H1 (cell line): ENCODE results near the gene RPL37A. TPM values are rescaled to one million over a fixed set of nuclear protein-coding genes. Genes with fewer than 3 reads are reported as not detected.

Experiments
- CTCF ChIA-PET: fragments of 300-600 bp; sonication (Branson Sonifier 250); formaldehyde crosslinking; loops from one replicate; lab custom pipeline; 2021; ENCODE audit not compliant: partially characterized antibody; lab: Charles Lee
- POLR2A ChIA-PET: fragments of 300-600 bp; sonication (Branson Sonifier 250); formaldehyde crosslinking; loops from one replicate; lab custom pipeline; 2021; ENCODE audit warnings: inconsistent platforms; ENCODE audit not compliant: partially characterized antibody; lab: Charles Lee
- DNase-seq, 2 experiments: peaks; one replicate each; pipeline versions ENCODE4 v3.0.0 to v3.0.0-alpha.2; 2010 to 2022; ENCODE audit warnings: low spot score in 2 of 2, low read depth in 1 of 2, mixed read lengths in 1 of 2
- FAIRE-seq: peaks from 2 replicates; lab custom pipeline; 2011; peaks lifted over from hg19 to GRCh38; lab: Jason Lieb, UNC
- H2AFZ ChIP-seq: 2 replicates; pipeline ENCODE4 v1.8.1; 2012; ENCODE audit warnings: low read length, inconsistent platforms
- H2AK5ac ChIP-seq: 2 replicates; pipeline ENCODE4 v1.6.1; 2013; ENCODE audit warnings: low read depth, low read length
- H2BK120ac ChIP-seq: replicated peaks from 2 replicates; pipeline ENCODE3; 2013; ENCODE audit warnings: low read depth, low read length, inconsistent platforms
- H2BK12ac ChIP-seq: 2 replicates; pipeline ENCODE4 v1.6.1; 2013; ENCODE audit warnings: low read depth, low read length
- H2BK15ac ChIP-seq: 2 replicates; pipeline ENCODE4 v1.6.1; 2013; ENCODE audit warnings: low read length
- H2BK20ac ChIP-seq: 2 replicates; pipeline ENCODE4 v1.6.1; 2013; ENCODE audit warnings: low read length
- H2BK5ac ChIP-seq: 2 replicates; pipeline ENCODE4 v1.6.1; 2013; ENCODE audit warnings: low read depth, low read length
- H3K14ac ChIP-seq: 2 replicates; pipeline ENCODE4 v1.6.1; 2013; ENCODE audit warnings: inconsistent platforms; ENCODE audit not compliant: insufficient read length
- H3K18ac ChIP-seq: 2 replicates; pipeline ENCODE4 v1.6.1; 2013; ENCODE audit warnings: low read length; ENCODE audit errors: extremely low read depth
- H3K23ac ChIP-seq: 2 replicates; pipeline ENCODE4 v1.6.1; 2013; ENCODE audit warnings: inconsistent platforms; ENCODE audit not compliant: insufficient read length
- H3K23me2 ChIP-seq: 2 replicates; pipeline ENCODE4 v1.6.1; 2013; ENCODE audit warnings: low read depth, low read length
- H3K27ac ChIP-seq: 2 replicates; pipeline ENCODE4 v1.6.1; 2011; ENCODE audit warnings: low read depth, low read length, inconsistent platforms
- H3K27me3 ChIP-seq, 4 experiments: replicated peaks in 1 of 4; 1 replicate in 1 of 4; 2 replicates in 3 of 4; pipeline versions ENCODE4 v1.6.1 to v1.8.1; 2011 to 2013; ENCODE audit warnings: low read length in 3 of 4, mild to moderate bottlenecking in 3 of 4, inconsistent platforms in 2 of 4, mixed read lengths in 2 of 4, moderate library complexity in 1 of 4; ENCODE audit not compliant: control insufficient read depth in 3 of 4, insufficient read depth in 3 of 4; ENCODE audit errors: extremely low read depth in 1 of 4
- H3K36me3 ChIP-seq, 4 experiments: 2 replicates each; pipeline versions ENCODE4 v1.6.1 to v1.8.1; 2011 to 2013; ENCODE audit warnings: mild to moderate bottlenecking in 4 of 4, low read length in 3 of 4, moderate library complexity in 2 of 4, control low read depth in 1 of 4, inconsistent platforms in 1 of 4; ENCODE audit not compliant: insufficient read depth in 4 of 4, control insufficient read depth in 2 of 4
- H3K4ac ChIP-seq: replicated peaks from 2 replicates; pipeline ENCODE3; 2013; ENCODE audit warnings: low read length, low read depth, mixed read lengths, inconsistent platforms; ENCODE audit not compliant: insufficient read length
- H3K4me1 ChIP-seq, 4 experiments: replicated peaks in 1 of 4; 1 replicate in 1 of 4; 2 replicates in 3 of 4; pipeline versions ENCODE4 v1.6.1 to v1.8.1; 2011 to 2013; ENCODE audit warnings: low read length in 3 of 4, inconsistent platforms in 2 of 4, mixed read lengths in 1 of 4; ENCODE audit not compliant: insufficient read depth in 4 of 4, control insufficient read depth in 3 of 4
- H3K4me2 ChIP-seq, 2 experiments: 2 replicates each; pipeline versions ENCODE4 v1.6.1 to v1.8.1; 2011 to 2013; ENCODE audit warnings: low read depth in 2 of 2, low read length in 2 of 2, control low read depth in 1 of 2, inconsistent platforms in 1 of 2, mild to moderate bottlenecking in 1 of 2; ENCODE audit not compliant: insufficient read depth in 1 of 2
- H3K4me3 ChIP-seq, 4 experiments: fragments of 200-600, 300-600 bp in 1 of 4; sonication (generic), shearing (Covaris generic), sonication (Bioruptor Twin) in 1 of 4; 2 replicates each; pipeline versions ENCODE4 v1.5.1 to v1.8.1; 2011 to 2016; ENCODE audit warnings: low read length in 4 of 4, low read depth in 3 of 4, control low read depth in 2 of 4, inconsistent platforms in 2 of 4, mild to moderate bottlenecking in 2 of 4, mixed read lengths in 1 of 4, moderate library complexity in 1 of 4; ENCODE audit not compliant: insufficient read depth in 2 of 4; ENCODE audit errors: extremely low read depth in 1 of 4
- H3K56ac ChIP-seq: replicated peaks from 2 replicates; pipeline ENCODE3; 2013; ENCODE audit warnings: low read depth, mild to moderate bottlenecking, mixed read lengths, low read length, inconsistent platforms; ENCODE audit not compliant: insufficient read length
- H3K79me1 ChIP-seq: 2 replicates; pipeline ENCODE4 v1.6.1; 2013; ENCODE audit warnings: low read depth, low read length, control low read depth
- H3K79me2 ChIP-seq, 2 experiments: 2 replicates each; pipeline versions ENCODE4 v1.6.1 to v1.8.1; 2012 to 2013; ENCODE audit warnings: low read length in 2 of 2, mild to moderate bottlenecking in 2 of 2, inconsistent platforms in 1 of 2; ENCODE audit not compliant: insufficient read depth in 2 of 2, control insufficient read depth in 1 of 2
- H3K9ac ChIP-seq, 4 experiments: replicated peaks in 1 of 4; 1 replicate in 1 of 4; 2 replicates in 3 of 4; pipeline versions ENCODE4 v1.6.1 to v1.8.1; 2011 to 2013; ENCODE audit warnings: low read depth in 3 of 4, low read length in 3 of 4, control low read depth in 2 of 4, mild to moderate bottlenecking in 2 of 4, moderate library complexity in 2 of 4, inconsistent platforms in 1 of 4; ENCODE audit errors: extremely low read depth in 1 of 4
- H3K9me3 ChIP-seq, 2 experiments: 2 replicates each; pipeline versions ENCODE4 v1.6.1 to v1.8.1; 2012 to 2013; ENCODE audit warnings: mild to moderate bottlenecking in 2 of 2, moderate library complexity in 2 of 2, control low read depth in 1 of 2, inconsistent platforms in 1 of 2, low read depth in 1 of 2, low read length in 1 of 2, mixed read lengths in 1 of 2; ENCODE audit not compliant: insufficient read depth in 2 of 2
- H4K20me1 ChIP-seq, 2 experiments: replicated peaks in 1 of 2; 2 replicates each; pipeline versions ENCODE3 to v1.8.1; 2011 to 2013; ENCODE audit warnings: inconsistent platforms in 2 of 2, low read length in 2 of 2, mild to moderate bottlenecking in 1 of 2; ENCODE audit not compliant: insufficient read depth in 2 of 2, control insufficient read depth in 1 of 2
- H4K5ac ChIP-seq: 2 replicates; pipeline ENCODE4 v1.6.1; 2013; ENCODE audit warnings: low read length, low read depth, mixed read lengths, inconsistent platforms; ENCODE audit not compliant: insufficient read length
- H4K8ac ChIP-seq: 2 replicates; pipeline ENCODE4 v1.8.0; 2013; ENCODE audit warnings: mild to moderate bottlenecking, moderate library complexity, low read length, inconsistent platforms; ENCODE audit not compliant: insufficient read depth; ENCODE audit errors: extremely low read depth
- H4K91ac ChIP-seq: replicated peaks from 2 replicates; pipeline ENCODE3; 2013; ENCODE audit warnings: low read length, mixed read lengths, inconsistent platforms; ENCODE audit not compliant: insufficient read length
- BCL11A ChIP-seq, 2 experiments: IDR thresholded peaks; one replicate each; pipeline ENCODE4 v1.6.1; 2011; ENCODE audit warnings: low read depth in 2 of 2, low read length in 2 of 2, mild to moderate bottlenecking in 2 of 2
- CEBPB ChIP-seq: IDR thresholded peaks from 2 replicates; pipeline ENCODE4 v1.6.1; 2012; ENCODE audit warnings: low read depth, low read length
- CTBP2 ChIP-seq: IDR thresholded peaks from 2 replicates; pipeline ENCODE4 v1.7.0; 2011; ENCODE audit warnings: borderline replicate concordance, mild to moderate bottlenecking, moderate library complexity, mixed read lengths, low read length; ENCODE audit not compliant: insufficient read depth, insufficient read length
- GTF2F1 ChIP-seq: IDR thresholded peaks from 2 replicates; pipeline ENCODE4 v1.6.1; 2012; ENCODE audit warnings: low read depth, low read length, improper control_type of control experiment, borderline replicate concordance
- HDAC6 ChIP-seq: IDR thresholded peaks from one replicate; pipeline ENCODE4 v1.7.1; 2012; ENCODE audit warnings: low read depth, mild to moderate bottlenecking, inconsistent platforms, low read length, moderate library complexity
- PHF8 ChIP-seq: fragments of 200-600 bp; sonication (generic); conservative IDR thresholded peaks from 2 replicates; pipeline ENCODE4 v1.7.1; 2012; ENCODE audit warnings: low read depth, mild to moderate bottlenecking, inconsistent platforms, low read length, moderate library complexity
- RBBP5 ChIP-seq: IDR thresholded peaks from 2 replicates; pipeline ENCODE4 v1.7.1; 2012; ENCODE audit warnings: low read depth, mild to moderate bottlenecking, inconsistent platforms, low read length, moderate library complexity, borderline replicate concordance
- SP1 ChIP-seq: IDR thresholded peaks from 2 replicates; pipeline ENCODE4 v1.6.1; 2011; ENCODE audit warnings: low read depth, low read length
- SP2 ChIP-seq: IDR thresholded peaks from 2 replicates; pipeline ENCODE4 v1.6.1; 2012; ENCODE audit warnings: mild to moderate bottlenecking, low read length, inconsistent platforms
- TAF7 ChIP-seq: optimal IDR thresholded peaks from 2 replicates; pipeline ENCODE3; 2011; ENCODE audit warnings: low read depth, mild to moderate bottlenecking, inconsistent platforms, low read length, moderate library complexity, borderline replicate concordance
- TBP ChIP-seq: IDR thresholded peaks from 2 replicates; pipeline ENCODE4 v1.6.1; 2011; ENCODE audit warnings: low read depth, low read length, improper control_type of control experiment
- WGBS, 2 experiments: shearing (Covaris generic) in 1 of 2; methylation state at CpG; one replicate each; pipeline versions ENCODE4 v1.1.6 to v1.1.7; 2013 to 2015; ENCODE audit warnings: low lambda C conversion rate in 2 of 2, mixed read lengths in 2 of 2, inconsistent platforms in 1 of 2, low coverage in 1 of 2, missing lambda C conversion rate in 1 of 2; ENCODE audit not compliant: insufficient replicate concordance in 2 of 2, insufficient coverage in 1 of 2, insufficient read length in 1 of 2; ENCODE audit errors: extremely low coverage in 1 of 2, missing lambda C conversion rate in 1 of 2; 5-methylcytosine and 5-hydroxymethylcytosine counted together
- polyA plus RNA-seq, 7 experiments: library from polyadenylated mRNA; depleted of rRNA in 3 of 7; stranded (reverse) in 5 of 7; unstranded in 2 of 7; fragments of >200 nt in 5 of 7; fragments of 200-250 nt in 2 of 7; gene quantifications; 1 replicate in 5 of 7; 2 replicates in 1 of 7; 4 replicates in 1 of 7; pipeline versions ENCODE4 v1.2.1 to v1.2.3, GENCODE V29; 2011 to 2013; ENCODE audit warnings: missing spikeins in 2 of 7, mixed read lengths in 2 of 7
- total RNA-seq: library from RNA; stranded (reverse); fragmentation: NEBNext Ultra II Directional; extraction: Animal tissue kit (Norgen Biotek cat#: 25700); gene quantifications from 2 replicates; pipeline ENCODE4 v1.2.1, GENCODE V29; 2021

The RPL37A gene
- total and polyA plus RNA-seq, 2 of the 8 experiments (the other 6 are each of a cell fraction or from before 2014, with no cell fraction given) = 1,737 to 3,180 TPM

DNA sequence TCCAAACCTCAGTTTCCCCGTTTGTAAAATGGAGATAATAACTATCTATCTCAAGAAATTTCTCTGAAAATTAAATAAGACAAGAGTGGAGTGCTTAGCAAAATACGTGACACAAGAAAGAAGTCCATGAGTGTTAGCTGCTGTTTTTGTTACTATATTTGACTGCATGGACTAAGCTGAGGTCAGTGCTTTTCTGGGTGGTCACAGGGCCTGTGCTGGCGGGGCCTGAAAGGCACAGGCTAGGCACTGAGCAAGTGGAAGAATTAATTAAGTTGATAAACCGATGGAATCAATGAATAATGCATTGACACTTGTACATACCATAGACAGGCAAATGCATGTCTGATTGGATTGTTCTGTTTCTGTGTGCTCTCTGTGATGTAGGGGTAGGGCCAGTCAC, 27.3 kb downstream of the RPL37A start:
- no peak for FAIRE-seq
- POLR2A ChIA-PET = interaction anchor here (0.5 to 1.1 kb wide), 3 partner anchors 22 to 110 kb away, joined by 3 to 4 read pairs (median 3); no protein-coding TSS in a partner anchor
- TF ChIP-seq CEBPB = no peak
- no peak for TF ChIP-seq PHF8
- TF ChIP-seq SP2 = no peak
- TF ChIP-seq BCL11A (IDR thresholded peaks at IDR 0.05; ENCODE audit: low read depth in 2 of 2, low read length in 2 of 2) = no peak
- TF ChIP-seq HDAC6 = no peak
- TF ChIP-seq CTBP2 = no peak
- TF ChIP-seq RBBP5 = no peak
- no peak for TF ChIP-seq GTF2F1
- no peak for TF ChIP-seq TBP
- TF ChIP-seq TAF7 = no peak
- no peak for TF ChIP-seq SP1

More for the DNA sequence above, 27.3 kb downstream of the RPL37A start:
- no peak overlapping the region for H3K56ac ChIP-seq
- CTCF ChIA-PET = interaction anchor here (1.2 to 12.8 kb wide), 6 partner anchors 9 to 304 kb away, joined by 3 to 493 read pairs (median 4); no protein-coding TSS in a partner anchor
- no peak overlapping the region for H3K4ac ChIP-seq
- H3K79me2 ChIP-seq = no peaks in the 10 kb centered on the region
- no peak overlapping the region for H3K14ac ChIP-seq
- H3K23ac ChIP-seq = no peak overlapping the region
- no peak overlapping the region for H2BK20ac ChIP-seq
- no peak overlapping the region for H3K9ac ChIP-seq
- H3K27ac ChIP-seq = no peak overlapping the region
- H3K4me3 ChIP-seq = no peak overlapping the region
- H3K18ac ChIP-seq = no peak overlapping the region
- H3K9me3 ChIP-seq = no peaks in the 10 kb centered on the region
- H4K20me1 ChIP-seq = no peaks in the 10 kb centered on the region
- H3K27me3 ChIP-seq = peaks cover 0 to 1% (median 0%) of the 10 kb centered on the region in 4 experiments; a peak in 1 of 7 replicates
- H2BK5ac ChIP-seq = no peak overlapping the region
- H3K4me1 ChIP-seq = no peaks in the 10 kb centered on the region
- no peak overlapping the region for H4K91ac ChIP-seq
- no peak overlapping the region for H4K5ac ChIP-seq
- no peaks in the 10 kb centered on the region for H3K23me2 ChIP-seq
- DNase-seq = no peak
- no peaks in the 10 kb centered on the region; a peak in 1 of 8 replicates for H3K36me3 ChIP-seq
- no peak overlapping the region for H2BK12ac ChIP-seq
- H2AK5ac ChIP-seq = no peak overlapping the region
- 87% methylated on average over 4 of the region's 4 CpGs; no CpG with 5 or more reads in 1 of the 2 experiments for WGBS, 2 experiments
- H4K8ac ChIP-seq = no peak overlapping the region
- H2BK15ac ChIP-seq = no peak overlapping the region
- H3K4me2 ChIP-seq = no peak overlapping the region
- no peaks in the 10 kb centered on the region for H3K79me1 ChIP-seq
- no peak overlapping the region for H2BK120ac ChIP-seq
- H2AFZ ChIP-seq = no peak overlapping the region
